Measurements from ENCODE around the gene INO80.

INO80 gene

GRCh38 chr15:40929660-40930429, 186.2 kb downstream of the INO80 start:
- H3K27me3 ChIP-seq (ENCODE audit: insufficient read depth, low read depth, severe bottlenecking): no peaks in the 10 kb centered on the region
- peaks cover 8% of the 10 kb centered on the region for H3K36me3 ChIP-seq
- H3K4me3 ChIP-seq (ENCODE audit: low read depth, low read length): peak overlapping the region; percentile 78
- H3K9me3 ChIP-seq (ENCODE audit: severe bottlenecking): no peaks in the 10 kb centered on the region
- TF ChIP-seq CTCF (IDR thresholded peaks at IDR 0.05; ENCODE audit: low read depth, low read length): no peak
- peak; percentile 71 for DNase-seq
- peak overlapping the region; percentile 71 for H3K27ac ChIP-seq
